PC-9 (cell line): ENCODE data around the gene CPLX3.

ENCODE experiments used
- EZH2 ChIP-seq: fragments of 200-600 bp; sonication (generic); IDR thresholded peaks from 2 replicates; pipeline ENCODE4 v1.8.0; 2017; ENCODE audit warnings: antibody characterized with exemption, low read depth
- TF ChIP-seq, protein P1 (sequence below): fragments of 200-600 bp; sonication (generic); conservative IDR thresholded peaks from 2 replicates; pipeline ENCODE4 v1.6.1; 2017; ENCODE audit warnings: mixed run types, antibody characterized with exemption, mild to moderate bottlenecking, moderate library complexity

DNA sequence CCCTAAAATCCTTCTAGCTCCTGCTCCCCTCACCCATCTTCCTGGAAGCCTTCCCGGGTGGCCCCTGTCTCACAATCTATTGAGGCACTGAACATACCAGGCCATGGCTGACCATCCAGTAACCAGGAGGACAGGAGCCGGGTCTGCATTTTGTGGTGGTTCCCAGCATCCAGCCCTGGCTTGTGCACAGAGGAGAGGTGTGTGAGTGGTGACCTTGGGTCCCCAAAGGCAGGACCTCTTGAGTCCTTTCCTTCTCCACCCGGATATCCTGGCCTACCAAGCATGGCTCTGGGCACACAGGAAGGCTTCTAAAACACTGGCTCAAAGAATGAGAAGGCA lies 36.7 kb upstream of the CPLX3 start:
- TF ChIP-seq, protein P1, sequence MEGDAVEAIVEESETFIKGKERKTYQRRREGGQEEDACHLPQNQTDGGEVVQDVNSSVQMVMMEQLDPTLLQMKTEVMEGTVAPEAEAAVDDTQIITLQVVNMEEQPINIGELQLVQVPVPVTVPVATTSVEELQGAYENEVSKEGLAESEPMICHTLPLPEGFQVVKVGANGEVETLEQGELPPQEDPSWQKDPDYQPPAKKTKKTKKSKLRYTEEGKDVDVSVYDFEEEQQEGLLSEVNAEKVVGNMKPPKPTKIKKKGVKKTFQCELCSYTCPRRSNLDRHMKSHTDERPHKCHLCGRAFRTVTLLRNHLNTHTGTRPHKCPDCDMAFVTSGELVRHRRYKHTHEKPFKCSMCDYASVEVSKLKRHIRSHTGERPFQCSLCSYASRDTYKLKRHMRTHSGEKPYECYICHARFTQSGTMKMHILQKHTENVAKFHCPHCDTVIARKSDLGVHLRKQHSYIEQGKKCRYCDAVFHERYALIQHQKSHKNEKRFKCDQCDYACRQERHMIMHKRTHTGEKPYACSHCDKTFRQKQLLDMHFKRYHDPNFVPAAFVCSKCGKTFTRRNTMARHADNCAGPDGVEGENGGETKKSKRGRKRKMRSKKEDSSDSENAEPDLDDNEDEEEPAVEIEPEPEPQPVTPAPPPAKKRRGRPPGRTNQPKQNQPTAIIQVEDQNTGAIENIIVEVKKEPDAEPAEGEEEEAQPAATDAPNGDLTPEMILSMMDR: no peak
- TF ChIP-seq EZH2: no peak
